ENCODE data around the gene CTDNEP1.

Gene CTDNEP1

DNA sequence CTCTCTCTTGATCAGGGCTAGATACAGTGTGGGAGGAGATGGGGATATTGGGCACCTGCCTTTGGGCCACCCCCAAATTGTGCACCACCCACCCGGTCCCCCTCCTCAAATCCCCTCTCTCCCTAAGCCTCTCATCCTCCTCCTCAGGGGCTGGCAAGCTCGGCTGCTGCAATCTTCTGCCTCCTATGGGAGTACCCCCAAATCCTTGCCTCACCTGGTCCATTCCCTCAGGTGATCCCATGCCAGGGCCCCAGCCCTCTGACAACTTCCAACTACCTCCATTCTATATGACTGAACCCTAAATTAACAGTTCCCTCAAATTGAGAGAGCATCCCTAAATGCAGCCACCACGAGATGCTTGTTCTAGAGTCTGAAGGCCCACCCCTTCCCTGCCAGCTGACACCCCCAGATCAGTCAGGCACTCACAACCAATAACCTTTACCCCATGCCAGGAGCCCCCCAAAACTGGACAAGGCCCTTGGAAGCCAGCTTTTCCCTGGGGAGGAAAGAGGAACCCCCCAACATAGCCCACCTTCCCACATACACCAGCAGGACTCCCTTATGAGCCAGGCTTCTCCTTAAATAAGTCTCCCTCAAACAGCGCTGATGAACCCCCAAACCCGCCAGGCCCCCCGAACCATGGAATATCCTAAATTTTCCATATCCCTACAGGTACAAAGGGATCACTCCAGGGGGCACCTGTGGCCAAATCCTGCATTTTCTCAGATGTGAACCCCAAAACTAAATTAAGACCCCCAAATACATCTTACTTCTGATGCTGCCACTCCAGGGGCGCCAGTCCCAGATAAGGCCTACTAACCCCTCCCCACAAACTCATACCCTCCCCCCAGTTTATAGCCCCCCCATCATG is 35.1 kb downstream of the CTDNEP1 start:
- no peak for DNase-seq (ENCODE audit: low read depth in 2 of 2, low spot score in 1 of 2)

DNA sequence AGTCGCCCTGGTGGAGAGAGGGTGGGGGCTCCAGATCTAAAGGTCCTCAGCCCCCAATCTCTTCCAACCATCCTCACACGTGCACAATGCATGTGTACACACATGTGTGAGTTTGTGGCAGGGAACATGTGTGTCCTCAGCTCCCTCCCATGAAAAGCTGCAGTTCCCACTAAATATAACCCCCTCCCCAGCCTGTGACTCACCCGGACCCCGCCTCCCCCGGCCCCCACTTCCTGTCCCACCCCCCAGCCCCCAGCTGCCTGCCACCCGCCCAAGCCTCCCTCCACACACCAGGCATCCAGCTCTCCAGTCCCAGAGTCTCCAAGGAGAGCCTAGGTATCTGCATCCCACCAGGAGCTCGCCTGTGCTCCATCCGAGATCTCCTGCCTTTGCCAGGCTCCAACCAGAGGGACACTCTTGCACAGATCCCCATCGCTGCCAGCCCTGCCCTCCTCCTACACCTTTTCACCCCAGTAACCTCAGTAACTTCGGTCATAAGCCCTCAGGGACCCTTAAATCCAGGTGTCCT is 35.8 kb downstream of the CTDNEP1 start:
- DNase-seq (ENCODE audit: low read depth in 2 of 2, low spot score in 1 of 2) = no peak

DNA sequence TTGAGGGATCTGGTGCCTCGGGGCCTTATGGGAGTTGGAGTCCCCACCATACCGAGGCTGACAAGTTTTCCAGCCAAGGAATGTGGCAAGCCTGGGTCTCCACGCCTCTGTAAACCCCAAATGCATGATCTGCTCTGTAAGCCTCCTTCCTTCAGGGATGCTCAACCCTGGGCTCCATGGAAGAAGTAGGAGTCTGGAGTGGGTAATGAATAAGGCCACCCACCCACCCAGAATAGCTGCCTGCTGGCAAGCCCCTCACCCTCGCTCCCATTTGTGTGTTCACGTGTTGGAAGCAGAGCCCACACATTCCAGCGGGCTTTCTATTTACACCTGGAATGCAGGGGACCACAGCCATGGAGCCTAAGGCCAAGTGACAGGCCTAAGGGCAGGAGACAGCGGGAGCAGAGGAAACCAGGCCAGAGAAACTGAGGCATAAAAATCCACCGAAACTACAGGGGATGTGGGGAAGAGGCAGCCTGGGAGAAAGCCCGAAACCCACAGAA is 36.3 kb downstream of the CTDNEP1 start:
- DNase-seq (ENCODE audit: low read depth in 2 of 2, low spot score in 1 of 2) = no peak

DNA sequence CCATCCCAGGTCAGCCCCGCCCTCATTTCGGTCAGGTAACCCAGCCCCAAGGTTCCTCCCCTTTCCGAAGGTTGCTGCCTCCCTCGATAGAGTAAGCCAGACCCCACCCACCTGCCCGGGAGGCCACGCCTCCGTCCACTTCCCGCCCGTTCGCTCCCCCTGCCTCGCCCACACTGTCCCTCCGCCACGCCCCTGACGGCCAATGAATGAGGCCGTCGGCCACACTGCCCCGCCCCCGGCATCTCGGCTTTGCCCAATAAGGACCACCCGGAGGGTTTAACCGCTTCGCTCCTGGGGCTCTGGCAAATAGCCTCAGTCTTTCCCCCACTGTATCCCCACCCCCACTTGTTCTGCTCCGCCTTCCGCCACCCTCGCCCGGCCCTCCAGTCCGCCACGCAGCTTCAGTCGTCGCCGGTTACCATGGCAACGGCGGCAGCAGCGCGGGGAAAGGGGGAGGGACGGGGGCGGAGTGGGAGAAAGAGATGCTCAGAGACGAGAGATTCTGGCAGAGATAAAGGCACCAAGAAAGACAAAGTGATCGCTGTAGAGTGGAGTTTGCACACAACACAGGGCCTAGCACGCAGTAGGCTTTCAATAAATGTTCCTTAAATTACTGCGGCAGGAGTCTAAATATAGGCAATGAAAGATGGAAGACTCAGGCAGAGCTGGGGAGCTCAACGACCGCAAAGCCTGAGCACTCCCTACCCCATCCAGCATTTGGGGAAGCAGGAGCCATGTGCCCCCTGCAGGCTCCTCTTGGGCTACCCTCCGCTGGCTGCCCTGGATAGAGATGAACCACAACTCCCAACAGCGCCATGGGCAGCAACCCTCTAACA is 37.0 kb downstream of the CTDNEP1 start:
- DNase-seq (ENCODE audit: low read depth in 2 of 2, low spot score in 1 of 2) = peak; percentile 97

DNA sequence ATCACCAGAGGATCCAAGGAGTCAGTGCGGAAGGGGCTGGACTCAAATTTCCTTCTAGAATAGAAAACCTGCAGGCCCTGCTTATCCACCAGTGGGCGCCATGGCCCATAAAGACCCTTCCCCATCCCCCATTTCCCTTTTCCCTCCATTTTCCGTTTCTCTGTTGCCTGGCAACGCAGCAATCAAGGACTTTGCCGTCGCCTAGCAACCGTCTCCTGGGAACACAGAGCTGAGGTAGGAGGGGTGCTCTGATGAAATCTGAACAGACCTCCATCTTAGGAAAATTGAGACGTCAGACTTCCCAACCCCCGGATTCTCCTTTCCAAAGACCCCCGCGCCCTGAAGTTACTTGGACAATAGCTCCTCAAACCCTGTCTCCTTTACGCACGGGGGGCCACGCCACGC is 37.6 kb downstream of the CTDNEP1 start:
- no peak for DNase-seq (ENCODE audit: low read depth in 2 of 2, low spot score in 1 of 2)

DNA sequence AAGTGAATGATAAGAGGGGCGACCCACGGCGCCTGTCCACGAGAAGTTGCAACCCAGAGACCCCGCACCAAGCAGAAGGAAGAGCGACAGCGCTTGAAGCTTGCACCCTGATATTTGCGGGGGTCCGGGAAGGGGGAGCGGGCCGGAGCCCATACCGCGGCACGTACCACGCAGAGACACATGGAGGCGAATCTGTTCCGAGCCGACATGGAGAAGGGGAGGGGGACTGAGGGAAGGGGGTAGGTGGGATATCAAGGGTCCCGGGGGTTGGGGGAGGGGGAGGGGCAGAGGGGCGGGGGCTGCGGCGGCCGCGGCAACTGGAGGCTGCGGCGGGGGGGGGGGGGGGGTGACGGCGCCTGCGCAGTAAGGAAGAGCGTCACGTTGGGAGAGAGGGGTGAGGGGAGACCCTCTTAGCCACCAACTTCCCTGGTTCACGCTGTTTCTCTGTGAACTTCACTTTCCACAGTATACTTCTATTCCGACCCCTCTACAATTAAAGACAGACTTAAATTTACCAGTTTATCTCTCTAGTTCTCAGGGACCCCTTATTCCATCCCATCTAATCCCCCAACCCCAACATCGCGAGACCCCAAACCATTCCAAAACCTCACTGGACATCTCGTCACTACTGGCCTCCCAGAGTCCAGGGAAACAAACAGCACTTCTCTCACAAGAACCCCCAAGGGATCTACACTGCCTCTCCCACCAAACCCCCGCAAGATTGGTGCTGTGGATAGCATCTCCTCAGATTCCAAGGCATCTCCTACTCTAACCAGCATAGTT is 39.9 kb downstream of the CTDNEP1 start:
- DNase-seq (ENCODE audit: low read depth in 2 of 2, low spot score in 1 of 2) = no peak

DNA sequence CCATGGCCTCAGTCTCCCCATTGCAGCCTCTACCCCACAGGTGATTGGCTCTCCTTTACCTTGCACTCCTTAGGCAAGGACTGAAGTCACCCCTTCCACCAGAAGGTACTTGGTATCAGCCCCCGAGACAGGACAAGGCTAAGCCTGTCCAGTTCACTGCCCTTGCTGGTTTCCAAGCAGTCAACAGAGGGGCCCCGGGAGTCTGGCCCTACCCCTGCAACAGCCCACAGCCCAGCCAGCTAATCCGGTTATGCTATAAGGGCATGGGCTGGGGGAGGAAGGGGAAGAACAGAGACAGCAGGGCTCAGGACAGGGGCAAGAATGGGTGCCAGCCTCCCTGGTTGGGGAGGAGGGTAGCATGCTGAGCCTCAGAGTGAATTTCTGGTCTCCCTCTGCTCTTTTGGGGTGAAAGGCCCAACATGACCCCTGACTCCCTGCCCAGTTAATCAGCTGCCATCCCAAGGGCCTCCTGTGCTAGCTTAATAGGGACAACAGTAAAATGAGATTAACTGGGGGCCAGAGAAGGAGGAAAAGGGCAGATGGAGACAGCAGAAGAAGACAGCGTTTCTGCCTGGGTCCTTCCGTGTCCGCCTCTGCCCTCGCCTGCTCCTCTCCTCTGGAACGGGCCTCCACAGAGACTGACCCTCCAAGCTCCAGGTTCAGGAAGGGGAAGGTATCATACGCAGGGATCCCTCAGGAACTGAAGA is 42.6 kb downstream of the CTDNEP1 start:
- DNase-seq (ENCODE audit: low read depth in 2 of 2, low spot score in 1 of 2) = no peak

DNA sequence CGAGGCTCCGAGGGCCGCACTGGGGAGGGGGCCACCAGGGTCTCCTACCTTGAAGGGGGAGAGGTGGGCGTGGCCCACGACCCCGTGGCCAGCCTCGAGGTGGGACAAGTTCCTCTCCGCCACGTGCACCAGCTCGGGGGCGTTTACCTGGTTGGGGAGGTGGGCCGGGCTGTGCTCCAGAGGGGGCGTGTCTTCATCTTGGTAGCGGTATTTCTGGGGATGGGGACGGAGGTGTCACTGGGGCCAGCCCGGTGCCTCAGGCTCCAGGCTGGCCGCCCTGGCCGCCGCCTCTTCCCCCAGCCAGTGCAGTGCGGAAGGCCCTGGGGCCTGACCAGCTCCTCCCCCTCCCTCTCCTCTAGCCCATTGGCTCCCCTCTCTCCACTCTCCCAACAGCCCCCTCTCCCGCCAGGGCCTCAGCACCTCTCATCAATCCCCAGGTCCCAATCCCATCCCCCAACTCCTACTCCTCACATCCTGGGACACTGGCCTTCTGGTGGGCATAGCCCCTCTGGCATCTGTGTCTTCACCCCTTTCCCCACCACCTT is 43.4 kb downstream of the CTDNEP1 start:
- no peak for DNase-seq (ENCODE audit: low read depth in 2 of 2, low spot score in 1 of 2)

DNA sequence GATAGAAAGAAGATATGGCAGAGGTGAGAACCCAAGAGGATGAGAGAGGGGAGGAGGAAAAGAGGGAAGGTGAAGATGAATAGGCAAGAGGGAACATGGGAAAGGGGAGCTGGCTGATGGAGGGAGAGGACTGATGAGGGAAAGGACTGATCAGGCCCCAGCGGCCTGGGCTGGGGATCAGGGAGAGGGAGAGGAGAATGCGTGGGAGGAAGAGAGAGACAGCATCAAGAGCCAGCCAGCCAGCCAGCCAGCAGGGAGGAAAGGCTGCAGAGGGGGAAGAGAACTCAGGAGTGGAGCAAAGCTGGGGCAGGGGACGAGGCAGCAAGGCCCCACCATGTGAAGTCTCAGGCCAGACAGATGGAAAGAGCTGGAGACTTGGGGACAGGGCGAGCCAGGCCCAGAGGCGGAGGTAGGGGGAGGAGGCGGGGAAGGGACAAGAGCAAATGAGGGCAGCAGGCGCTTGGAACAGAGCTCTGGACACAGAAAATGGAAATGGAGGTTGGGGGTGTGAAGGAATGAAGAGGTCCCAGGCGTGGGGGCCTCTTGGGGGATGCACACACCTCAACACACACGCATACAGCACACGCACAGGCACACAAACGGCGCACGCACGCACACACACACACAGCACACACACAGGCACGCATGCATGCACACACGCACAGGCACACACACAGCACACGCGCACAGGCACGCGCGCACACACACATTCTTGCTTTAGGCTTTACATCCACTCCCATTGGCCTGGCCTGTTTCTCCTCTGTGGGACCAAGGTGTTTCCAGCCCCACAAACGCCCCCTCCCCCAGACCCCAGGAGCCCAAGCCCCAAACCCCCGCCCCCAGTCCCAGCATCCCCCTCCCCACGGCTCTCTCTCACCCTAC is 44.2 kb downstream of the CTDNEP1 start:
- DNase-seq (ENCODE audit: low read depth in 2 of 2, low spot score in 1 of 2) = no peak

DNA sequence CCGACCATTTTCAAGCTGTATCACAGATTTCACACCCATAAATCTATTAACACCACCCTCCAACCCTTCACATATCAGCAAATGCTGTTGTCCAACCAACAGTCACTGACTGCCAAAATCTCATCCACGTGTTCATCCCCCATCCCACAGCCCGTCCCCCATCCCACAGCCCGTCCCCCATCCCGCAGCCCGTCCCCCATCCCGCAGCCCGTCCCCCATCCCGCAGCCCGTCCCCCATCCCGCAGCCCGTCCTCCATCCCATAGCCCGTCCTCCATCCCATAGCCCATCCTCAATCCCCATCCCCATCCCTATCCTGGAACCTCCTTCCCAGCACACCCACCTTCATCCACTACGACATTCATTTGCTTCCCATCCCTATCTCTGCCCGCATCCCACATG is 46.0 kb downstream of the CTDNEP1 start:
- DNase-seq (ENCODE audit: low read depth in 2 of 2, low spot score in 1 of 2) = no peak

DNA sequence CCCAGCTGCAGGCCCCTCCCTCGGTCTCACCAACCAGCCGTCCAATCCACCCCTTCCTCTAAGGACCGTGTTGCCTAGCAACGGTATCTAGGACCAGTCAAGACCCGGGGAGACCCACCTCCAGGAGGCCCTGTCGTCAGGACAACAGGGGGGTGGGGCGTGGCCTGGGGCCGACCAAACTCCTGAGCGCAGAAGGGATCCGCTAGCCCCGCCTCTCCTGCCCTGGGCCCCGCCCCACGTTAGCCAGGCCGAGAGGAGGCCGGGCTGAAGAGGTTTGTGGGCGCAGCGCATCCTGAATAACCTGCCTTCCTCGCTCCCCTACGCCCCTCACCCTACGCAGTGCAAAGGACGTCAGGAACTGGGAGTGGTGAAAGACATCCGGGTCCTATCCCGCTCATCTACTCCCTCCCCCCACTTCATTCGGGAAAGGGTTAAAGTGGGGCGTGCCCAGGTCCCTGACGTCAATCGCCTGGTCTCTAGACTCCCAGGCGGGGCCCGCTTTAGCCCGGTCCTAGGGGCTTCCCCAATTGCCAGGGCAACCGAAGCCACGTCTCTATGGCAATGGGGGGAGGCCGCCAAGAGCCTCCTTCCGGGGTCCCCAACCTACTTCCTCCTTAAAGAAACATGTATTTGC is 46.6 kb downstream of the CTDNEP1 start:
- peak; percentile 84 to 89 for DNase-seq (ENCODE audit: low read depth in 2 of 2, low spot score in 1 of 2)

DNA sequence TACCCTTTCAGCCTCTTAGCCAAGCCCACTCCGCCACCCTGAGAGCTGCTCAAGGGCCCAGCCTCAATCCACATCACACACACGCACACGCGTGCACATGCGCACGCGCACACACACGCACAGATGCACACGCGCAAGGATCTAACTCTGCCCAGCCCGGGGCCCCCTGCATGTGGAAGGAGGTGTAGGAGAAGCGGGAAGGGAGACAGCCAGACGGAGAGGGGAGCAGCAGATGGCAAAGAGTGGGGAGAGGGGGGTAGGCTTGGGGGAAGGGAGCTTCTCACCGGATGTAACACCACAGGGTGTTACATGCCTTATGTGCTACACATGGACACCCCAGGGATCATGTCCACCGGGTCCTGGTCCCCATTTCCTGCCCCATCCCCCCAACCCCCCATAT is 47.2 kb downstream of the CTDNEP1 start:
- no peak for DNase-seq (ENCODE audit: low read depth in 2 of 2, low spot score in 1 of 2)

DNA sequence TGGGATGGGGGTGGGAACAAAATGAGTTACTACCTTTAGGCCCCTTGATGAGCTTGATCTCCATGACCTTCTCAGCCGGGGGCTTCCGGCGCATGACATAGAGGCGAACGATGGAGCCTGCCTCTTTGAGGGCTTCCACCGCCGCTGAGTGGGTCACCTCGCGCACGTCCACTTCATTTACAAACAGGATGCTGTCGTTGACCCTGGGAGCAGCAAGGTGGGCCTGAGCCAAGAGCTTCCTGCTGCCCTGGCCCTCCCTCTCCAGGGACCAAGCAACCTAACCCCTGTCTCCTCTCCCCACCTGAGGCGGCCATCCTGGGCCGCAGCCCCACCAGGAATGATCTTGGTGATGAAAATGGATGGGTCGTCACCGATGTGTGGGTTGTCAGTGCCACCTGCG is 48.1 kb downstream of the CTDNEP1 start:
- no peak for DNase-seq (ENCODE audit: low read depth in 2 of 2, low spot score in 1 of 2)

DNA sequence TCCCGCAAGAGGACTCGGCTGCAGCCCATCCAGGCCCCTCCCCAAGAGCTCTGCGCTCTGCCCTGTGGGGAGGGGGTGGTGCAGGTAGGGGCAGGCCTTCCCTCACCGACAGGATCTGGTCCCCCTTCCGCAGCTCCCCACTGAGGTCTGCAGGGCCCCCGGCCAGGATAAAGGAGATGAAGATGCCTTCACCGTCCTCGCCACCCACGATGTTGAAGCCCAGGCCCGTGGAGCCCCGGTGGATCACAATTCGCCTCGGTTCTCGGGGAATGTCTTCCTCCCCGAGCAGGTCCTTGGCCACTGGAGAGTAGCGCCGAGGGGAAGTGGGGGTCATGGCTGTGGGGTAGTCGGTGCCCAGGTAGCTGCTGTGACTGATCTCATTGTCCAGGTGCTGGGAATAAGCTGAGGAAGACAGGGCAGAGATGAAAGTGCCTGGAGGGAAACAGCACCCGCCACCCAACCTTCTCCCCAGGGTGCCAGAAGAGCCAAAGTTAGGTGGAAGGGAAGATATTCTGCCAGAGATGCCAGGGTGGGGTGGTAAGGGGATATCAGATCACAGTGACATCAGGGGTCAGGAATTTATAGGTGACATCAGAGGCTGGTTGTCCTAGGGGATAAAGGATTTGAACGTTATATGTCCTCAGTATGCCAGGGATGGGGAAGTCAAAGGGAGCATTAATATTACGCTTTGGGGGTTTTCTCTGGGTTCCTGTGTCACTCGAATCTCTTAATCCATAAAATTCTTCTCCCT is 54.7 kb downstream of the CTDNEP1 start:
- no peak for DNase-seq (ENCODE audit: low read depth in 2 of 2, low spot score in 1 of 2)

DNA sequence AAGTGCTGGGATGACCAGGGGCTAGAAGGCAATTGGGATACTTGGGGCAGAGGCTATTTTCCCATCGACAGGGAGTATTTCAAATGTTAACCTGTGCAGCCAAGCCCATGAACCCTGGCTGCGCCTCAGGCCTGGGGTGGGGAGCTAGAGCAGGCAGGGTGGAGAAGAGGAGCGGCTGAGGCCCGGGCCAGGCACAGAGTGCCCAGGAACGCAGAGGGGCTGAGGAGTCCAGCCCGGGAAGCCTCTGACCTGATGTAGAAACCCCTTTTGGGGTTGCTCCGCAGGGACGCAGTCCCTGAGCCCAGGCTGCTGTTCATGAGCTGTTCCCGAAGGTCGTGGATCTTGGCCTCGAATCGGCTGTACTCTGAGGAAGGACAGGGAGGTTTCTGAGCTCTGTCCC is 55.6 kb downstream of the CTDNEP1 start:
- no peak for DNase-seq (ENCODE audit: low read depth in 2 of 2, low spot score in 1 of 2)
